Measurements from ENCODE around the gene NRTN. TPM values are rescaled to one million over a fixed set of nuclear protein-coding genes. Genes with fewer than 3 reads are reported as not detected.

The NRTN gene
- total and polyA plus RNA-seq, 2 donors (not counting 1 experiment from before 2014, with no cell fraction given), result 0.27 TPM; not detected in 1

GRCh38 chr19:5787409-5788182 is 17.3 kb upstream of the NRTN start:
- peaks cover 28% of the 10 kb centered on the region for H4K20me1 ChIP-seq (ENCODE audit: control insufficient read depth, insufficient read depth, low read length, poor library complexity, severe bottlenecking)
- H3K27me3 ChIP-seq (replicated peaks in 1 of 4; ENCODE audit: control extremely low read depth in 1 of 4, control insufficient read depth in 3 of 4, insufficient read depth in 4 of 4, low read length in 3 of 4), result no peaks in the 10 kb centered on the region
- peaks cover 0 to 53% of the 10 kb centered on the region in 2 experiments for H3K36me3 ChIP-seq (replicated peaks in 1 of 2; ENCODE audit: control extremely low read depth in 1 of 2, control insufficient read depth in 1 of 2, extremely low read depth in 1 of 2, insufficient read depth in 2 of 2, low read length in 1 of 2)
- ChIA-PET CTCF (no interaction called here), POLR2A (no interaction called here)
- H3K4me3 ChIP-seq (ENCODE audit: control extremely low read depth in 1 of 5, extremely low read depth in 1 of 5, insufficient read depth in 1 of 5, low read depth in 2 of 5, low read length in 4 of 5), result no peak overlapping the region
- peak; percentile 34 for DNase-seq
- no peak for ATAC-seq (ENCODE audit: low read depth)
- H3K9ac ChIP-seq (ENCODE audit: low read length), result no peak overlapping the region
- Mint-ChIP-seq H3K27me3 (no peaks in the 10 kb centered on the region), H3K9me3 (ENCODE audit: insufficient read depth) (no peaks in the 10 kb centered on the region), H3K4me1 (peaks cover 10% of the 10 kb centered on the region), H3K27ac (no peak overlapping the region), H3K4me3 (no peak overlapping the region)
- H3K79me2 ChIP-seq (ENCODE audit: control insufficient read depth, insufficient read depth, low read length), result peaks cover 7% of the 10 kb centered on the region
- TF ChIP-seq CTCF (IDR thresholded peaks at IDR 0.05) (no peak), EZH2 (IDR thresholded peaks at IDR 0.05; ENCODE audit: borderline replicate concordance, insufficient read depth, low read depth, low read length, poor library complexity, severe bottlenecking) (no peak)
- H3K9me3 ChIP-seq (ENCODE audit: control extremely low read depth in 1 of 3, control insufficient read depth in 2 of 3, insufficient read depth in 1 of 3, low read length in 2 of 3), result peaks cover 0 to 20% (median 3%) of the 10 kb centered on the region in 3 donors
- no peak overlapping the region for H2AFZ ChIP-seq (ENCODE audit: insufficient read depth, low read depth, low read length, poor library complexity, severe bottlenecking)
- peaks cover 5 to 16% of the 10 kb centered on the region in 2 donors for H3K4me1 ChIP-seq (ENCODE audit: control insufficient read depth in 2 of 2, insufficient read depth in 2 of 2, low read length in 2 of 2)
- H3K4me2 ChIP-seq (replicated peaks; ENCODE audit: low read depth, low read length, poor library complexity, severe bottlenecking), result no peak overlapping the region
- WGBS (ENCODE audit: insufficient coverage), result 98% methylated on average over 35 of the region's 39 CpGs
- intact Hi-C loops (cut with micrococcal nuclease), result no loop called here
- no peak overlapping the region for H3K27ac ChIP-seq (ENCODE audit: low read length in 2 of 2)

- H3K4me1 Mint-ChIP-seq, result peaks cover 10% of the 10 kb centered on the region
- no peak for TF ChIP-seq EZH2 (IDR thresholded peaks at IDR 0.05; ENCODE audit: borderline replicate concordance, insufficient read depth, low read depth, low read length, poor library complexity, severe bottlenecking)
- TF ChIP-seq CTCF (IDR thresholded peaks at IDR 0.05), result no peak
- no peaks in the 10 kb centered on the region for H3K27me3 Mint-ChIP-seq
- Histone ChIP-seq H3K4me3 (ENCODE audit: control extremely low read depth in 1 of 5, extremely low read depth in 1 of 5, insufficient read depth in 1 of 5, low read depth in 2 of 5, low read length in 4 of 5) (no peak overlapping the region), H3K9me3 (ENCODE audit: control extremely low read depth in 1 of 3, control insufficient read depth in 2 of 3, insufficient read depth in 1 of 3, low read length in 2 of 3) (peaks cover 0 to 20% (median 3%) of the 10 kb centered on the region in 3 donors), H2AFZ (ENCODE audit: insufficient read depth, low read depth, low read length, poor library complexity, severe bottlenecking) (no peak overlapping the region), H4K20me1 (ENCODE audit: control insufficient read depth, insufficient read depth, low read length, poor library complexity, severe bottlenecking) (peaks cover 28% of the 10 kb centered on the region), H3K36me3 (replicated peaks in 1 of 2; ENCODE audit: control extremely low read depth in 1 of 2, control insufficient read depth in 1 of 2, extremely low read depth in 1 of 2, insufficient read depth in 2 of 2, low read length in 1 of 2) (peaks cover 0 to 53% of the 10 kb centered on the region in 2 experiments), H3K79me2 (ENCODE audit: control insufficient read depth, insufficient read depth, low read length) (peaks cover 7% of the 10 kb centered on the region), H3K9ac (ENCODE audit: low read length) (no peak overlapping the region), H3K4me2 (replicated peaks; ENCODE audit: low read depth, low read length, poor library complexity, severe bottlenecking) (no peak overlapping the region), H3K27ac (ENCODE audit: low read length in 2 of 2) (no peak overlapping the region), H3K4me1 (ENCODE audit: control insufficient read depth in 2 of 2, insufficient read depth in 2 of 2, low read length in 2 of 2) (peaks cover 5 to 16% of the 10 kb centered on the region in 2 donors), H3K27me3 (replicated peaks in 1 of 4; ENCODE audit: control extremely low read depth in 1 of 4, control insufficient read depth in 3 of 4, insufficient read depth in 4 of 4, low read length in 3 of 4) (peaks cover 0 to 4% (median 0%) of the 10 kb centered on the region in 4 experiments)
- no peaks in the 10 kb centered on the region for H3K9me3 Mint-ChIP-seq (ENCODE audit: insufficient read depth)
- POLR2A ChIA-PET, result interaction anchor here (0.7 kb wide), 1 partner anchor 980 kb away, joined by 5 read pairs; no protein-coding TSS in a partner anchor
- DNase-seq, result no peak
- intact Hi-C loops (cut with micrococcal nuclease), result no loop called here
- ATAC-seq (ENCODE audit: low read depth), result no peak
- H3K4me3 Mint-ChIP-seq, result no peak overlapping the region
- peak overlapping the region; percentile 70 for H3K27ac Mint-ChIP-seq
- 100% methylated on average over 3 of the region's 5 CpGs for WGBS (ENCODE audit: insufficient coverage)
- CTCF ChIA-PET, result no interaction called here
These were observed 16.4 kb upstream of the NRTN start for GRCh38 chr19:5788422-5788821.

Measured in B cell (primary cell).